SK-N-SH (cell line): ENCODE results near the gene SEMA3B. TPM values are rescaled to one million over a fixed set of nuclear protein-coding genes. Genes with fewer than 3 reads are reported as not detected.

ENCODE experiments used
- CTCF ChIA-PET: fragments of 300-600, 350-600 bp; formaldehyde crosslinking; extraction: SDS; loops from one replicate; lab custom pipeline; 2021; lab: Yijun Ruan, JAX
- POLR2A ChIA-PET: fragments of 350-600 bp; sonication (Branson Sonifier 250); formaldehyde crosslinking; extraction: SDS; loops from one replicate; lab custom pipeline; 2020; ENCODE audit warnings: antibody characterized with exemption, inconsistent platforms; lab: Yijun Ruan, JAX
- DNase-seq: peaks from one replicate; pipeline ENCODE4 v3.0.0; 2012
- H2AFZ ChIP-seq: fragments of 200-600 bp; sonication (generic); 2 replicates; pipeline ENCODE4 v1.8.1; 2016; ENCODE audit warnings: antibody characterized with exemption, mild to moderate bottlenecking, low read depth
- H3F3A ChIP-seq: fragments of 200-600 bp; sonication (generic); replicated peaks from 2 replicates; pipeline ENCODE3; 2016; ENCODE audit warnings: antibody characterized with exemption, mild to moderate bottlenecking; ENCODE audit not compliant: insufficient read depth
- H3K27ac ChIP-seq, 2 experiments: fragments of 200-500 bp in 1 of 2; fragments of 200-600 bp in 1 of 2; sonication (Bioruptor generic) in 1 of 2; sonication (generic), shearing (Covaris generic) in 1 of 2; 2 replicates each; pipeline versions ENCODE4 v1.5.1 to v1.6.1; 2014 to 2016; ENCODE audit warnings: low read depth in 2 of 2, inconsistent platforms in 1 of 2, low read length in 1 of 2, mild to moderate bottlenecking in 1 of 2, mixed read lengths in 1 of 2
- H3K27me3 ChIP-seq: fragments of 200-600 bp; sonication (generic), shearing (Covaris generic); 2 replicates; pipeline ENCODE4 v1.6.1; 2016; ENCODE audit warnings: mixed run types; ENCODE audit not compliant: insufficient read depth
- H3K36me3 ChIP-seq, 2 experiments: fragments of 200-500 bp in 1 of 2; fragments of 200-600 bp in 1 of 2; sonication (Bioruptor generic) in 1 of 2; sonication (generic) in 1 of 2; replicated peaks in 1 of 2; 2 replicates each; pipeline versions ENCODE3 to v1.5.1; 2014 to 2016; ENCODE audit warnings: low read length in 1 of 2, mild to moderate bottlenecking in 1 of 2; ENCODE audit not compliant: insufficient read depth in 2 of 2, control insufficient read depth in 1 of 2
- H3K4me1 ChIP-seq, 2 experiments: fragments of 200-500 bp in 1 of 2; fragments of 200-600 bp in 1 of 2; sonication (Bioruptor generic) in 1 of 2; sonication (generic), shearing (Covaris generic) in 1 of 2; 2 replicates each; pipeline versions ENCODE4 v1.5.1 to v1.6.1; 2014 to 2016; ENCODE audit warnings: low read depth in 1 of 2, low read length in 1 of 2, mixed run types in 1 of 2; ENCODE audit not compliant: insufficient read depth in 2 of 2, control insufficient read depth in 1 of 2
- H3K4me2 ChIP-seq: fragments of 200-600 bp; sonication (generic), shearing (Covaris generic); 2 replicates; pipeline ENCODE4 v1.6.1; 2017; ENCODE audit warnings: mixed run types
- H3K4me3 ChIP-seq, 2 experiments: fragments of 200-500 bp in 1 of 2; fragments of 200-600 bp in 1 of 2; sonication (Bioruptor generic) in 1 of 2; sonication (generic), shearing (Covaris generic) in 1 of 2; 2 replicates each; pipeline versions ENCODE4 v1.5.1 to v1.8.1; 2014 to 2016; ENCODE audit warnings: low read depth in 2 of 2, inconsistent platforms in 1 of 2, low read length in 1 of 2, mild to moderate bottlenecking in 1 of 2, mixed read lengths in 1 of 2, moderate library complexity in 1 of 2
- H3K79me2 ChIP-seq: fragments of 200-600 bp; sonication (generic); 2 replicates; pipeline ENCODE4 v1.8.1; 2017; ENCODE audit warnings: mild to moderate bottlenecking; ENCODE audit not compliant: insufficient read depth
- H3K9ac ChIP-seq: fragments of 200-600 bp; sonication (generic); 2 replicates; pipeline ENCODE4 v1.6.1; 2017; ENCODE audit warnings: mixed run types
- H3K9me2 ChIP-seq: fragments of 200-600 bp; sonication (generic); 2 replicates; pipeline ENCODE4 v1.6.1; 2017; ENCODE audit warnings: mixed run types
- H3K9me3 ChIP-seq: fragments of 200-600 bp; sonication (generic); 2 replicates; pipeline ENCODE4 v1.6.1; 2017; ENCODE audit warnings: mixed run types, mild to moderate bottlenecking, moderate library complexity
- H4K20me1 ChIP-seq: fragments of 200-600 bp; sonication (generic); 2 replicates; pipeline ENCODE4 v1.6.1; 2017; ENCODE audit warnings: mild to moderate bottlenecking, mixed run types; ENCODE audit not compliant: insufficient read depth
- EP300 ChIP-seq, 2 experiments: IDR thresholded peaks; 2 replicates each; pipeline versions ENCODE4 v1.4.0 to v1.6.1; 2012; ENCODE audit warnings: borderline replicate concordance in 1 of 2, low read depth in 1 of 2, low read length in 1 of 2
- GABPA ChIP-seq: IDR thresholded peaks from 2 replicates; pipeline ENCODE4 v1.4.0; 2012; ENCODE audit warnings: low read depth, mild to moderate bottlenecking
- GATA2 ChIP-seq: sonication (generic); formaldehyde crosslinking; IDR thresholded peaks from 2 replicates; pipeline ENCODE4 v1.5.0; 2020; ENCODE audit warnings: mild to moderate bottlenecking, missing genetic modification reagents
- MEF2A ChIP-seq: IDR thresholded peaks from 2 replicates; pipeline ENCODE4 v1.4.0; 2012; ENCODE audit warnings: low read depth, borderline replicate concordance
- NFIC ChIP-seq: IDR thresholded peaks from 2 replicates; pipeline ENCODE4 v1.4.0; 2012; ENCODE audit warnings: borderline replicate concordance
- POLR2AphosphoS5 ChIP-seq: IDR thresholded peaks from 2 replicates; pipeline ENCODE4 v1.6.1; 2012; ENCODE audit warnings: low read depth, low read length
- RAD21 ChIP-seq: IDR thresholded peaks from 2 replicates; pipeline ENCODE4 v1.6.1; 2012; ENCODE audit warnings: mild to moderate bottlenecking, low read length
- TAF1 ChIP-seq: IDR thresholded peaks from 2 replicates; pipeline ENCODE4 v1.6.1; 2012; ENCODE audit warnings: low read depth, mild to moderate bottlenecking, low read length, moderate library complexity, borderline replicate concordance
- WGBS: methylation state at CpG from one replicate; pipeline ENCODE4 v1.1.6; 2017; ENCODE audit warnings: low lambda C conversion rate; 5-methylcytosine and 5-hydroxymethylcytosine counted together
- polyA plus RNA-seq, 3 experiments: library from polyadenylated mRNA; depleted of rRNA; stranded (reverse); fragments of >200 nt; gene quantifications; 2 replicates each; pipeline ENCODE4 v1.2.3, GENCODE V29; 2012
- TF ChIP-seq, protein P1 (sequence below): IDR thresholded peaks from 2 replicates; pipeline ENCODE4 v1.4.0; 2012; ENCODE audit warnings: low read depth
- TF ChIP-seq, protein P2 (sequence below): fragments of 150-350 bp; IDR thresholded peaks from 2 replicates; pipeline ENCODE4 v1.6.1; 2017; ENCODE audit warnings: antibody characterized with exemption, low read length, low read depth, borderline replicate concordance

The SEMA3B gene
- polyA plus RNA-seq, 1 of the 3 experiments (the other 2 are of a cell fraction) = 14.9 TPM

DNA sequence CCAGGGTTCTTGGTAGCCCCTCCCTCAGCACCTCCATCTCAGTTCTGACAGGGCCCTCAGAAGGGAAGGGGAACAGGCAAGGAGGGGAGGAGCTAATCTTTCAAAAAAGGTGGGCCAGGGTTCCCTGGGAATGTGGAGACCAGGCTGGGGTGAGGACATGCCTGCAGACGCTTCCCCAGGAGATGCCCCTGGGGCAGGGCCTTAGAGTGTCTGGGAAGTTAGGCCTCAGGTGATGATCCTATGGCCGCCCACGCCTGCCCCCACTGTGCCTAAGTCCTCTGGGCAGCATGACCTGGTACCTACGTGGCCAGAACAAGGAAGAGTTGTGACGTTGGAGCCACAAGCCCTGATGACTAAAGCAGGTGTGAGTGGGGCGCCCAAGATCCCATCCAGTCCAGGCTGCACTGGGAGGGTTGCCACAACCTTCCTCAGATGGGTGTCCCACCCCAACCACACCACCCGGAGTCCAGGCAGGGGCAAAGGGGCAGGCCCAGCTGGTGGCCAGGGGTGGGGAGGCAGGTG lies 3.9 kb upstream of the SEMA3B start:
- Histone ChIP-seq H3K4me1 (peaks cover 33 to 40% of the 10 kb centered on the region in 2 experiments; a peak in 3 of 4 replicates), H3K9me3 (no peaks in the 10 kb centered on the region), H3K9me2 (no peaks in the 10 kb centered on the region), H3K27me3 (no peaks in the 10 kb centered on the region), H3K9ac (peak overlapping the region; percentile 41; the same call in 1 of the 2 replicates), H3K79me2 (peaks cover 12% of the 10 kb centered on the region), H4K20me1 (no peaks in the 10 kb centered on the region), H3K4me3 (no peak overlapping the region), H2AFZ (no peak overlapping the region), H3K27ac (peak overlapping the region; percentile 71 to 83), H3F3A (peaks cover 26% of the 10 kb centered on the region), H3K4me2 (peak overlapping the region; percentile 78; the same call in 1 of the 2 replicates), H3K36me3 (no peaks in the 10 kb centered on the region)
- no peak for TF ChIP-seq RAD21
- peak; percentile 20; the same call in 1 of the 2 replicates for TF ChIP-seq POLR2AphosphoS5
- TF ChIP-seq, protein P1, sequence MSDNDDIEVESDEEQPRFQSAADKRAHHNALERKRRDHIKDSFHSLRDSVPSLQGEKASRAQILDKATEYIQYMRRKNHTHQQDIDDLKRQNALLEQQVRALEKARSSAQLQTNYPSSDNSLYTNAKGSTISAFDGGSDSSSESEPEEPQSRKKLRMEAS = no peak
- no peak for TF ChIP-seq EP300 (IDR thresholded peaks at IDR 0.05; ENCODE audit: borderline replicate concordance in 1 of 2, low read depth in 1 of 2, low read length in 1 of 2)
- DNase-seq = no peak
- 80% methylated on average over 3 of the region's 7 CpGs for WGBS
- ChIA-PET POLR2A (interaction anchor here (1.0 kb wide), 1 partner anchor 347 kb away, joined by 3 read pairs; the partner anchor contains the start of gene CISH), CTCF (interaction anchor here (0.9 to 6.6 kb wide), 9 partner anchors 8 to 142 kb away, joined by 3 to 49 read pairs (median 5); partner anchors contain the start of gene GNAT1)

DNA sequence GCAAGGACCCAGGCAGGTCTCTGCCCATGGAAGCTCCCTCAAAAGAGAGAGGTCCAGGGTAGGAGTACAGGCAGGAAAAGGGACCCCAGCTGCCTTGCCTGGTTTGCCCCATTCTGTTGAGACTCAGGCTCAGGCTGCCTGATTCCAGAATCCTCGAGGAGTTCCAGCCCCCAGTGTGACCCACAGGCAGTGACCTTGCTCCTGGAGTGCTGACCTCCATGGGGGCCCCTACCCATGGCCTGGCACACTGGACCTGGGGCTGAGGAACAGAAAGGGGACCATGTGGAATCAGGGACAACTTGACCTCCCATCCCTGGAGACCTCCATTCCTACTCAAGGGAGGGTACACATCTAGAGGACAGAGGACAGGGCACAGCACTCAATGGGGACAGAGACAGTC lies 3.4 kb upstream of the SEMA3B start:
- Histone ChIP-seq H2AFZ (no peak overlapping the region), H3K27ac (peak overlapping the region in 1 of 2 experiments; percentile 83; a peak in 2 of 4 replicates), H3K4me1 (peaks cover 36 to 42% of the 10 kb centered on the region in 2 experiments; a peak in 3 of 4 replicates), H3K4me3 (no peak overlapping the region), H3F3A (peaks cover 26% of the 10 kb centered on the region), H3K9ac (0 out of 2 replicates have a peak overlapping the region, but pooled peaks have one; percentile 41), H3K9me3 (no peaks in the 10 kb centered on the region), H3K9me2 (no peaks in the 10 kb centered on the region), H3K4me2 (peak overlapping the region; percentile 78; the same call in 1 of the 2 replicates), H4K20me1 (no peaks in the 10 kb centered on the region), H3K79me2 (peaks cover 11% of the 10 kb centered on the region), H3K36me3 (no peaks in the 10 kb centered on the region), H3K27me3 (no peaks in the 10 kb centered on the region)
- DNase-seq = no peak
- 100% methylated on average over 1 of the region's 1 CpG for WGBS
- ChIA-PET CTCF (interaction anchor here (0.9 to 6.6 kb wide), 7 partner anchors 9 to 143 kb away, joined by 3 to 49 read pairs (median 10); no protein-coding TSS in a partner anchor), POLR2A (no interaction called here)
- no peak for TF ChIP-seq RAD21

DNA sequence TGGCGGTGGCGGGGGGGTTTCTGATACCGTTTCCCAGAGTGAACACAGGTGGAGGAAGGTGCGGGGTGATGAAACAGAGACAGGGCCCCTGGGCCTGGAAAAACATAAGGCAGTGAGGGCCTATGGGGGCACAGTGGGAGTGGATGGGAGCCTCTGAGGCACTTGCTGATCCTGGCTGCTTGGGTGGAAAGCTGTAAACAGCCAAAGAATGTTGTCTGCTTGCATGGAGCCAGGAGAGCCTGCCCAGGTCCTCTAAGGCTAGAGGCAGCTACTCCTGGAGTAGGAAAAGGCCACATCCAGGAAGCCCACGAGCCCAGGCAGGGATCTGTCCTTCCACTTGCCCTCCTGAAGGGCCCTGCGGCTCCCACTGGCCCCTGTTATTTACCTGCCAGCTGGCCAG lies 2.9 kb upstream of the SEMA3B start:
- Histone ChIP-seq H3K9ac (no peak overlapping the region), H3K27me3 (no peaks in the 10 kb centered on the region), H2AFZ (no peak overlapping the region), H3K79me2 (peaks cover 6% of the 10 kb centered on the region), H3K9me3 (no peaks in the 10 kb centered on the region), H4K20me1 (no peaks in the 10 kb centered on the region), H3K4me2 (0 out of 2 replicates have a peak overlapping the region, but pooled peaks have one; percentile 78), H3K9me2 (no peaks in the 10 kb centered on the region), H3K4me3 (no peak overlapping the region), H3K4me1 (peaks cover 31 to 38% of the 10 kb centered on the region in 2 experiments; a peak in 3 of 4 replicates), H3K27ac (peak overlapping the region in 1 of 2 experiments; percentile 83; a peak in 1 of 4 replicates), H3F3A (peaks cover 26% of the 10 kb centered on the region), H3K36me3 (no peaks in the 10 kb centered on the region)
- POLR2A ChIA-PET = no interaction called here
- TF ChIP-seq GATA2 (CRISPR knock-in tag) (no peak), NFIC (no peak), MEF2A (no peak), GABPA (no peak), TAF1 (no peak)
- TF ChIP-seq, protein P2, sequence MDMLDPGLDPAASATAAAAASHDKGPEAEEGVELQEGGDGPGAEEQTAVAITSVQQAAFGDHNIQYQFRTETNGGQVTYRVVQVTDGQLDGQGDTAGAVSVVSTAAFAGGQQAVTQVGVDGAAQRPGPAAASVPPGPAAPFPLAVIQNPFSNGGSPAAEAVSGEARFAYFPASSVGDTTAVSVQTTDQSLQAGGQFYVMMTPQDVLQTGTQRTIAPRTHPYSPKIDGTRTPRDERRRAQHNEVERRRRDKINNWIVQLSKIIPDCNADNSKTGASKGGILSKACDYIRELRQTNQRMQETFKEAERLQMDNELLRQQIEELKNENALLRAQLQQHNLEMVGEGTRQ = no peak
- CTCF ChIA-PET = interaction anchor here (0.8 to 6.6 kb wide), 9 partner anchors 9 to 77 kb away, joined by 3 to 49 read pairs (median 6); no protein-coding TSS in a partner anchor
- 98% methylated on average over 4 of the region's 6 CpGs for WGBS
- DNase-seq = no peak
